ENCODE results near the gene MSI2. TPM values are rescaled to one million over a fixed set of nuclear protein-coding genes. Genes with fewer than 3 reads are reported as not detected.
A peak's percentile ranks its signal among the peaks of the same experiment; 100 is the strongest.

MSI2 gene
- polyA plus RNA-seq, 1 of the 3 experiments (the other 2 are of a cell fraction) = 24.1 TPM

GRCh38 chr17:57545731-57546342 lies 289.5 kb downstream of the MSI2 start (continued):
- TF ChIP-seq, protein P1, sequence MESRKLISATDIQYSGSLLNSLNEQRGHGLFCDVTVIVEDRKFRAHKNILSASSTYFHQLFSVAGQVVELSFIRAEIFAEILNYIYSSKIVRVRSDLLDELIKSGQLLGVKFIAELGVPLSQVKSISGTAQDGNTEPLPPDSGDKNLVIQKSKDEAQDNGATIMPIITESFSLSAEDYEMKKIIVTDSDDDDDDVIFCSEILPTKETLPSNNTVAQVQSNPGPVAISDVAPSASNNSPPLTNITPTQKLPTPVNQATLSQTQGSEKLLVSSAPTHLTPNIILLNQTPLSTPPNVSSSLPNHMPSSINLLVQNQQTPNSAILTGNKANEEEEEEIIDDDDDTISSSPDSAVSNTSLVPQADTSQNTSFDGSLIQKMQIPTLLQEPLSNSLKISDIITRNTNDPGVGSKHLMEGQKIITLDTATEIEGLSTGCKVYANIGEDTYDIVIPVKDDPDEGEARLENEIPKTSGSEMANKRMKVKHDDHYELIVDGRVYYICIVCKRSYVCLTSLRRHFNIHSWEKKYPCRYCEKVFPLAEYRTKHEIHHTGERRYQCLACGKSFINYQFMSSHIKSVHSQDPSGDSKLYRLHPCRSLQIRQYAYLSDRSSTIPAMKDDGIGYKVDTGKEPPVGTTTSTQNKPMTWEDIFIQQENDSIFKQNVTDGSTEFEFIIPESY (IDR thresholded peaks at IDR 0.05; ENCODE audit: borderline replicate concordance, low read depth) = no peak
- TF ChIP-seq SIN3A (IDR thresholded peaks at IDR 0.05; ENCODE audit: borderline replicate concordance, low read depth, low read length) = no peak
- peak; percentile 93 for TF ChIP-seq RCOR1 (IDR thresholded peaks at IDR 0.05; ENCODE audit: low read length)
- TF ChIP-seq, protein P2, sequence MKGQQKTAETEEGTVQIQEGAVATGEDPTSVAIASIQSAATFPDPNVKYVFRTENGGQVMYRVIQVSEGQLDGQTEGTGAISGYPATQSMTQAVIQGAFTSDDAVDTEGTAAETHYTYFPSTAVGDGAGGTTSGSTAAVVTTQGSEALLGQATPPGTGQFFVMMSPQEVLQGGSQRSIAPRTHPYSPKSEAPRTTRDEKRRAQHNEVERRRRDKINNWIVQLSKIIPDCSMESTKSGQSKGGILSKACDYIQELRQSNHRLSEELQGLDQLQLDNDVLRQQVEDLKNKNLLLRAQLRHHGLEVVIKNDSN (IDR thresholded peaks at IDR 0.05; ENCODE audit: borderline replicate concordance, low read depth) = no peak
- TF ChIP-seq EP300 (IDR thresholded peaks at IDR 0.05; ENCODE audit: borderline replicate concordance in 1 of 2, low read depth in 1 of 2, low read length in 1 of 2) = peak in 1 of 2 experiments; percentile 100; a peak in 2 of 4 replicates
- no peak for TF ChIP-seq MAX (IDR thresholded peaks at IDR 0.05; ENCODE audit: low read depth)
- TF ChIP-seq ELF1 (IDR thresholded peaks at IDR 0.05) = no peak
- no peak for TF ChIP-seq EZH2phosphoT487 (IDR thresholded peaks at IDR 0.05; ENCODE audit: borderline replicate concordance, low read depth)

DNA sequence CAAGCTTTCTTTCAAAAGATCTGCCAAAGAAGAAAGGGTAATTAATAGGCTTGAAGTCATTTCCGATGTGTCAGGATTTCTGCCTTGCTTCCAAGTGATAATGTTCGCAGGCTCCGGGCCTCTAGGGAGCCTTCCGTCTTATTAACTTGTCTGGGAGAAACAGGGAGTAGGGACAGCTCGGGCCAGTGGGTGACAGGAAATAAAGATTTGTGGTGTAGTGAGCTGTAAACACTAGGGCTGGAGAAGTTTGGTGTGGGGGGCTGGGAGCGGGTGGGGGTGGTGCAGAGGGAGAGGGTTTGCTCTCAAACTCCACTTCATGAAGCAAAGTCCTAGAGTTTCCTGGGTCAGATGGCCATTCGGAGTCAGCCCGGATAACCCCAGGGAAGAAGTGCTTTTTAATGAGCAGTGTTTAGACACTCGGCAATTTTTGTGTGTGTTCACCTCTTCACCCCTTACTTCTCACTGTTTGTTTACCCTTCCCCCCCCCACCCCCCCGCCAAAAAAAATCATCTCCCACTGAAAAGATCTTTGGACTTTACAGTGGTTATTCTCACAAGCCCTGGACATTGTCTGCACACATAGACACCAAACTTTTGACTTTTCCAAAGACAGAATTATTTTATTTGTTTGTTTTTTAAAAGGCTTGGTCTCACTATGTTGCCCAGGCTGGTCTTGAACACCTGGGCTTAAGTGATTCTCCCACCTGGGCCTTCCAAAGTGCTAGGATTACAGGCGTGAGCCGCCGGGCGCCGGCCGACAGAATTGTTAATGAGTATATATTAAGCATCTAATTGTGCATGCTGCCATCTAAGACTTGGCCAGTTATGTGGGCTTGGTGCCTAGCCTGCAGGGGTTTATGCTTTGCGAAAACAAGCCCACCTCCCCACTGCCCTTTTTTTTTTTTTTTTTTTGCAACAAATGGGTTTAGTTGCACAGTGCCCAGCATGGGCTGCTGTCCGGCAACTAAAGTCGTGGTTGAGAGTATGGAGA lies 292.4 kb downstream of the MSI2 start:
- Histone ChIP-seq H2AFZ (ENCODE audit: low read depth) (no peak overlapping the region), H3K36me3 (replicated peaks in 1 of 2; ENCODE audit: control insufficient read depth in 1 of 2, insufficient read depth in 2 of 2, low read length in 1 of 2) (no peaks in the 10 kb centered on the region), H3K4me2 (no peak overlapping the region), H3K27ac (ENCODE audit: low read depth in 2 of 2, low read length in 1 of 2) (peak overlapping the region in 1 of 2 experiments; percentile 100; a peak in 2 of 4 replicates), H3F3A (replicated peaks; ENCODE audit: insufficient read depth) (no peaks in the 10 kb centered on the region), H3K27me3 (ENCODE audit: insufficient read depth) (no peaks in the 10 kb centered on the region), H3K4me1 (ENCODE audit: control insufficient read depth in 1 of 2, insufficient read depth in 2 of 2, low read depth in 1 of 2, low read length in 1 of 2) (peaks cover 18 to 87% of the 10 kb centered on the region in 2 experiments), H3K79me2 (ENCODE audit: insufficient read depth) (0 out of 2 replicates have a peak, but pooled peaks cover 4% of the 10 kb centered on the region), H3K9me2 (no peaks in the 10 kb centered on the region), H4K20me1 (ENCODE audit: insufficient read depth) (no peaks in the 10 kb centered on the region), H3K9me3 (no peaks in the 10 kb centered on the region), H3K9ac (no peak overlapping the region), H3K4me3 (ENCODE audit: low read depth in 2 of 2, low read length in 1 of 2) (no peak overlapping the region)
- ChIA-PET POLR2A (interaction anchor here (0.6 to 1.2 kb wide), 4 partner anchors 10 to 74 kb away, joined by 3 to 4 read pairs (median 3); no protein-coding TSS in a partner anchor), CTCF (interaction anchor here (0.7 to 20.1 kb wide), 11 partner anchors 6 to 305 kb away, joined by 3 to 141 read pairs (median 6); no protein-coding TSS in a partner anchor)
- DNase-seq = no peak
- 91% methylated on average over 19 of the region's 19 CpGs for WGBS (ENCODE audit: low lambda C conversion rate)
- TF ChIP-seq POLR2AphosphoS5 (IDR thresholded peaks at IDR 0.05; ENCODE audit: low read depth, low read length) (no peak), IRF3 (IDR thresholded peaks at IDR 0.05; ENCODE audit: low read depth, low read length) (no peak)
